ENCODE measurements around the gene C16orf89. TPM values are rescaled to one million over a fixed set of nuclear protein-coding genes. Genes with fewer than 3 reads are reported as not detected.
"Not testable (repeated sequence)": the region's sequence is repeated elsewhere in the genome, so short reads cannot be mapped to it uniquely, and the experiment has no call there.

The C16orf89 gene
- total RNA-seq, 1 experiment from 2014 or later, result not detected

DNA sequence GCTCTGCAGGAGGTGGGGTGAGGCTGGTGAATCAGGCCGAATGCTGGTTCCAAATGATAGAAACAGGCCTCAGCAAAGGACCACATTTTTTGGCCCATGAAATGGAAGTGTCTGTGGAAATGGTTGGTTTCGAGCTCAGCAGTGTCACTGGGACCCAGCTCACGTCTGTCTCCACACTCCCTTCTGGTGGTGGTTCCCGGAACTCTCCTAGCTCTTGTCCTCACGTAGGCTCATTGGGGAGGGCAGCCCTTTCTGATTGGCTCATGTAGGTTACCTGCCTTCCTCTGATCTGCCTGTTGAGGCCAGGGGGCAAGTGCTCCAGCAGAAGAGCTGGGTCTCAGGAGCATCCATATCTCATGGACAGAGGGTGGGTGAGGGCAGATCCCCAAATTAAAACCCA lies 9.9 kb upstream of the C16orf89 start:
- no peak overlapping the region for H3K4me3 Mint-ChIP-seq (ENCODE audit: unreplicated experiment)
- DNase-seq (ENCODE audit: unreplicated experiment), result no peak
- H3K27ac Mint-ChIP-seq (ENCODE audit: low read depth, unreplicated experiment), result no peak overlapping the region
- intact Hi-C loops (cut with micrococcal nuclease), result no loop called here
- H3K4me1 Mint-ChIP-seq (ENCODE audit: insufficient read depth, unreplicated experiment), result peaks cover 5% of the 10 kb centered on the region
- CTCF ChIA-PET, result interaction anchor here (0.9 to 1.3 kb wide), 4 partner anchors 9 to 17 kb away, joined by 3 to 7 read pairs (median 4); no protein-coding TSS in a partner anchor
- POLR2A ChIA-PET, result no interaction called here
- H3K36me3 Mint-ChIP-seq (ENCODE audit: insufficient read depth, unreplicated experiment), result peaks cover 40% of the 10 kb centered on the region
- TF ChIP-seq, protein P1, sequence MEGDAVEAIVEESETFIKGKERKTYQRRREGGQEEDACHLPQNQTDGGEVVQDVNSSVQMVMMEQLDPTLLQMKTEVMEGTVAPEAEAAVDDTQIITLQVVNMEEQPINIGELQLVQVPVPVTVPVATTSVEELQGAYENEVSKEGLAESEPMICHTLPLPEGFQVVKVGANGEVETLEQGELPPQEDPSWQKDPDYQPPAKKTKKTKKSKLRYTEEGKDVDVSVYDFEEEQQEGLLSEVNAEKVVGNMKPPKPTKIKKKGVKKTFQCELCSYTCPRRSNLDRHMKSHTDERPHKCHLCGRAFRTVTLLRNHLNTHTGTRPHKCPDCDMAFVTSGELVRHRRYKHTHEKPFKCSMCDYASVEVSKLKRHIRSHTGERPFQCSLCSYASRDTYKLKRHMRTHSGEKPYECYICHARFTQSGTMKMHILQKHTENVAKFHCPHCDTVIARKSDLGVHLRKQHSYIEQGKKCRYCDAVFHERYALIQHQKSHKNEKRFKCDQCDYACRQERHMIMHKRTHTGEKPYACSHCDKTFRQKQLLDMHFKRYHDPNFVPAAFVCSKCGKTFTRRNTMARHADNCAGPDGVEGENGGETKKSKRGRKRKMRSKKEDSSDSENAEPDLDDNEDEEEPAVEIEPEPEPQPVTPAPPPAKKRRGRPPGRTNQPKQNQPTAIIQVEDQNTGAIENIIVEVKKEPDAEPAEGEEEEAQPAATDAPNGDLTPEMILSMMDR (IDR thresholded peaks at IDR 0.05; ENCODE audit: unreplicated experiment), result no peak
- H3K9me3 Mint-ChIP-seq (ENCODE audit: unreplicated experiment), result no peaks in the 10 kb centered on the region
- BruUV-seq (replicated peaks), result no TSS peak
- no peaks in the 10 kb centered on the region for H3K27me3 Mint-ChIP-seq (ENCODE audit: insufficient read depth, unreplicated experiment)

DNA sequence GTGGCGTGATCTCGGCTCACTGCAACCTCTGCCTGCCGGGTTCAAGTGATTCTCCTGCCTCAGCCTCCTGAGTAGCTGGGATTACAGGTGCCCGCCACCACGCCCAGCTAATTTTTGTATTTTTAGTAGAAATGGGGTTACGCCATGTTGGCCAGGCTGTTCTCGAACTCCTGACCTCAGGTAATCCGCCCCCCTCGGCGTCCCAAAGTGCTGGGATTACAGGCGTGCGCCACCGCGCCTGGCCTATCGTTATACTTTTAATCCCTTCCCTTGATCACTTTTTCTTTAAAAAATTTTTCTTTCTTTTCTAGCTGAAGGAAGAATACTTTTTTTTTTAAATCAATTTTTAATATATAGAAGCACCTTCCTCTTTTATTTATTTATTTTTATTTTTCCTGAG lies 8.0 kb upstream of the C16orf89 start:
- H3K9me3 Mint-ChIP-seq (ENCODE audit: unreplicated experiment); H3K4me1 Mint-ChIP-seq (ENCODE audit: insufficient read depth, unreplicated experiment); BruUV-seq (replicated peaks); POLR2A ChIA-PET; intact Hi-C loops (cut with micrococcal nuclease); H3K4me3 Mint-ChIP-seq (ENCODE audit: unreplicated experiment); H3K27me3 Mint-ChIP-seq (ENCODE audit: insufficient read depth, unreplicated experiment); DNase-seq (ENCODE audit: unreplicated experiment): not testable (repeated sequence)
- CTCF ChIA-PET, result interaction anchor here (1.5 to 1.8 kb wide), 3 partner anchors 11 to 19 kb away, joined by 3 to 7 read pairs (median 4); no protein-coding TSS in a partner anchor
- Mint-ChIP-seq H3K27ac (ENCODE audit: low read depth, unreplicated experiment) (peak overlapping the region; percentile 46), H3K36me3 (ENCODE audit: insufficient read depth, unreplicated experiment) (peaks cover 26% of the 10 kb centered on the region)

DNA sequence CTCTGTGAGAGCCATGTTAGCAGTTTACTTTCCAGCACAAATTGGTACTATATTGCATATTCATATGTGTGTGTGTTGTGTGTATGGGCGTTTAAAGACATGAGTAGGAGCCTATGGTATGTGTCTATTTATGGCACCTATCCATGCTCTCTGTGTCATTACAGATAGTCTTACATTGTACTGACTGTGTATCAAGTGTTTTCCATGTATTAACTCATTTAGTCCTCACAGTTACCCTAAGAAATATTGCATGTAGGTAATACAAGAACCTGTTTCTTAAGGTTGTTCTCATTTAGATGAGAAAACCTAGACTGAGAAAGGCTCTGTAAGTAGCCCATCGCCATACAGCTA lies 7.5 kb upstream of the C16orf89 start:
- Mint-ChIP-seq H3K27me3 (ENCODE audit: insufficient read depth, unreplicated experiment) (no peaks in the 10 kb centered on the region), H3K9me3 (ENCODE audit: unreplicated experiment) (no peaks in the 10 kb centered on the region), H3K27ac (ENCODE audit: low read depth, unreplicated experiment) (peak overlapping the region; percentile 35), H3K36me3 (ENCODE audit: insufficient read depth, unreplicated experiment) (peaks cover 26% of the 10 kb centered on the region), H3K4me3 (ENCODE audit: unreplicated experiment) (peak overlapping the region; percentile 95), H3K4me1 (ENCODE audit: insufficient read depth, unreplicated experiment) (peaks cover 5% of the 10 kb centered on the region)
- ChIA-PET POLR2A (interaction anchor here (0.6 to 1.8 kb wide), 3 partner anchors 13 to 269 kb away, joined by 3 to 7 read pairs (median 3); no protein-coding TSS in a partner anchor), CTCF (interaction anchor here (1.5 to 1.8 kb wide), 3 partner anchors 12 to 20 kb away, joined by 3 to 7 read pairs (median 4); no protein-coding TSS in a partner anchor)
- BruUV-seq (replicated peaks), result no TSS peak
- intact Hi-C loops (cut with micrococcal nuclease), result no loop called here
- TF ChIP-seq, protein P1 (IDR thresholded peaks at IDR 0.05; ENCODE audit: unreplicated experiment), result no peak
- DNase-seq (ENCODE audit: unreplicated experiment), result no peak

DNA sequence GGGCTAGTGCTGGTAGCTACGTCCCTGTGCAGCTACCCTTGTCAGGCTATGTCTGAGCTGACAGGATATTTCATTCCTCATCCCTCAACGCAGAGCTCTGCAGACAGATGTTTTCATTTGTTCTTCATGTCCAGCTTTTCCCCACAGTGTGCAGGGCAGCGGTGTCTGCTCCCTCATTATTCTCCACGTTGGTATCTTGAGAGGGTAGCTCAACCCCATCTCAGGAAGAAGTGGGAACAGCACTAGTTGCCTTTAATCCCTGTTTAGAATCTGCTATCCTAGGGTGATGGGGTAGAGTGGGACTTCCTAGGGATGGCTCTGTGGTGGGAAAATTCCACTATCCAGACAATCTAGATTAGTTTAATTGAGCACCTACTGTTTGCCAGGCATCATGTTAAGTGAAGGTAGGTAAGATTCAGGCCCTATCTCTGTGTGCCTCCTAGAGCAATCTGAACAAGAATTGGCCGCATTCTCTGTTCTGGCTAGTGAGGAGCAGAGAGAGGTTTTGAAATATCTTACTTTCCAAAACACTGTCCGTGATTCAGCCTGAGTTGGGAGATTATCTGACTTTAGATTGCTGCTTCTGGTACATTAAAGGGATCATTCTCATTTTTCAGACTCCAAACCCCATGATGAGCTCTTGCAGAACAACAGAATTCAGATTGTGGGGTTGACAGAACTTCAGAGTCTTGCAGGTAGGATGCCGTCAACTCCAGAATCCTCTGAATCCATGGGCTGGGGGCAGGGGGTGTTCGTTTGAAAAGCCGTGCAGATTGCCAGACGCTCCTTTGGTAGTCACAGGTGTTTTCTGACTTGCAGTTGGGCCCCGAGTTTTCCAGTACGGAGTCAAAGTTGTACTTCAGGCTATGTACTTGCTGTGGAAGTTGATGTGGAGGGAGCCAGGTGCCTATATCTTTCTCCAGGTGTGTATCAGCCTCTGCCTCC lies 6.8 kb upstream of the C16orf89 start:
- intact Hi-C loops (cut with micrococcal nuclease), result loop anchor here (1.0 kb wide), 1 partner anchor 25 kb away; the partner anchor contains the start of gene EEF2KMT
- Mint-ChIP-seq H3K4me3 (ENCODE audit: unreplicated experiment) (peak overlapping the region; percentile 95), H3K27me3 (ENCODE audit: insufficient read depth, unreplicated experiment) (no peaks in the 10 kb centered on the region), H3K9me3 (ENCODE audit: unreplicated experiment) (no peaks in the 10 kb centered on the region), H3K27ac (ENCODE audit: low read depth, unreplicated experiment) (peak overlapping the region; percentile 94), H3K36me3 (ENCODE audit: insufficient read depth, unreplicated experiment) (peaks cover 26% of the 10 kb centered on the region), H3K4me1 (ENCODE audit: insufficient read depth, unreplicated experiment) (peaks cover 5% of the 10 kb centered on the region)
- no TSS peak for BruUV-seq (replicated peaks)
- ChIA-PET POLR2A (interaction anchor here (0.6 to 3.0 kb wide), 7 partner anchors 14 to 481 kb away, joined by 3 to 13 read pairs (median 4); partner anchors contain the start of genes ANKS3, DNAAF8 and NAGPA), CTCF (interaction anchor here (0.5 to 1.8 kb wide), 5 partner anchors 12 to 1568 kb away, joined by 3 to 7 read pairs (median 3); no protein-coding TSS in a partner anchor)
- TF ChIP-seq, protein P1 (IDR thresholded peaks at IDR 0.05; ENCODE audit: unreplicated experiment), result no peak
- DNase-seq (ENCODE audit: unreplicated experiment), result no peak

All from MCF 10A (cell line).